Stimulated activated naive CD4-positive, alpha-beta T cell treated with Interleukin-2 at 50 U/mL for 16 hours (primary cell): ENCODE results near the gene SLC52A3.
"Not testable (repeated sequence)": the region's sequence is repeated elsewhere in the genome, so short reads cannot be mapped to it uniquely, and the experiment has no call there.

Source experiments
- DNase-seq: peaks from one replicate; lab custom pipeline; 2025; lab: John Stamatoyannopoulos, UW

The SLC52A3 gene

DNA sequence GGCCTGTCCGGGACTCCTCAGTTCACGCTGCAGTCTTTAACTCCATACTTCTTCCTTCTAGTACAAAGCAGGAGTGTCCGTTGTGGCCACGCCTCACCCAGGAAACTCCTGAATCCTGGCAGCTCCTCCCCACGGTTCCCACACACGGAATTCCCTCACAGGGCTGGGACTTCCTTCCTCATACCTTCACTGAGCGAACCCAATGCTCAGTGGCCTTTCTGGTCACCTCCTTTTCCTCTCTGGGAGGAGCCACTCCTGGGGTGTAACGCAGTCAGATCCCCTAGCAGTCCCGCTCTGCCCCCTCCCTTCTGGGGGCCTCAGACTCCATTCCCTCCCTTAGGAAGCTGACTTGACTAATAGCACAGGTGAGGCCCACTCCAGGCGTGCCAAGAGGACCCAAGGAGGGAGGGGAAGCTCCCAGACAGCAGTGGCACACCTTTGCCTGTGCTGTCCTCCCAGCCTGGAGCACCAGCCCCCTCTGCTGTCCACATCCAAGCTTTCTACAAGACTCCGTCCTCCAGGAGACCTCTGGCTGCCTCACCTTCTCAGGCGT lies at the start of gene SLC52A3:
SLC52A3 (minus strand) TSS at position 75 of the 553 bp plus-strand sequence. CDS start 2,726 bp downstream, outside the sequence.
- DNase-seq: no peak

DNA sequence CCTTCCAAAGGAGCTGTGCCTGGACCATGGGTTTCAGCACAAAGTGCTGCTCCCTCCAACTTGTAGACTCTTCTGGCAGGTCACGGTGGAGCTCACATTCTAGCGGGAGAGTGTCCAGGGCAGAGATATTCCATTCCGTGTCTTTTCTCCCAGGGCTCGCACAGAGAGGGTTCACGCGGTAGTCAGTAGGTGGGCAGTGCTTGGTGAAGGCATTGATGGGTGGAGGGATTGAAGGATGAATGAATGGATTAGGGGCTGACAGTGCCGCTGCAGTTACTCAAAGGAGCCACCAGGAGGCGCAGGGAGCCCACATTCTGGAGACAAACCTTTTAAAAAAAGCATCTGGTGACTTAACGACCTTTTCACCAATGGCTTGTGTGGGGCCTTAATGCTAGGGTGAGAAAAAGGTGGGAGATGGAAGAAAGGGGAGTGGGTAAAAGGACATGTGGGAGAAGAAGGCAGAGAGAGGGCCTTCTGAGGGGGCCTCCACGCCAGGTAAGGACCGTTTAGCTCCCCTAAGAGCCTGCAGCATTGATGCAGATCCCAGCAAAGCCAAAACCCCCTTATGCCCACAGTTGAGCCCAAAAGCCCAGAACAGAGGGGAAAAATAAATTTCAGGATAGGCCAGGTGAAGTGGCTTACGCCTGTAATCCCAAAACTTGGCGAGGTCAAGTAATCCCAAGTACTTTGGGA lies 47.8 kb upstream of the SLC52A3 start:
- DNase-seq: peak; percentile 51

DNA sequence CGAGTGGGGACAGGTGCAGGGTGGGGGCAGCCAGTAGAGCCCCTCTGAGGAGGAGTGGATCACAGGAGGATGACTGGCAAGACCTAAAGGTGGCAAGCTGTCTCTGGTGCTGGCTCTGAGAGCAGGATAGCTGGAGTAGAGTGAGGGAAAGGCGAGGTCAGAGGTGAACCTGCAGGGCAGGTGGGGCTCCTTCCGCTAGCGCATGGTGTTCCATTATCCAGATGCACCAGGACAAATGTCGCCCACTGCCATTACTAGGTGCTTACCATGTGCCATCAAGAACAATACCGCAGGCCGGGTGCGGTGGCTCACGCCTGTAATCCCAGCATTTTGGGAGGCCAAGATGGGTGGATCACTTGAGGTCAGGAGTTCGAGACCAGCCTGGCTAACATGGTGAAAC lies 46.9 kb upstream of the SLC52A3 start:
- DNase-seq: no peak

DNA sequence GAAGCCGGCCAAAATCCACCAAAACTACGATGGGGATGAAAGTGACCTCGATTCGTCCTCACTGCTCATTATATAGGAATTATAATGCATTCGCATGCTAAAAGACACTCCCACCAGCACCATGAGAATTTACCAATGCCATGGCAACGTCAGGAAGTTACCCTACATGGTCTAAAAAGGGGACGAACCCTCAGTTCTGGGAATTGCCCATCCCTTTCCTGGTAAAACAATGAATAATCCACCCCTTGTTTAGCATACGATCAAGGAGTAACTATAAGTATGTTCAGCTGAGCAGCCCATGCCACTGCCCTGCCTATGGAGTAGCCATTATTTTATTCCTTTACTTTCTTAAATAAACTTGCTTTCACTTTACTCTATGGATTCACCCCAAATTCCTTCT lies 45.1 kb upstream of the SLC52A3 start:
- no peak for DNase-seq

DNA sequence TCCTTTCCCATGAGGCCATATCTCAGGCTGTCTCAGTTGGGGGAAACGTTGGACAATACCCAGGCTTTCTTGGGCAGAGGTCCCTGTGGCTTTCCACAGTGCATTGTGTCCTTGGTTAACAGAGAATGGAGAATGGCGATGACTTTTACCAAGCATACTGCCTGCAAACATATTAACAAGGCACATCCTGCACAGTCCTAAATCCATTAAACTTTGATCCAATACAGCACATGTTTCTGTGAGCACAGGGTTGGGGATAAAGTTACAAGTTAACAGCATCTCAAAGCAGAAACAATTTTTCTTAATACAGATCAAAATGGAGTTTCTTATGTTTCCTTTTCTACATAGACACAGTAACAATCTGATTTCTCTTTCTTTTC lies 44.1 kb upstream of the SLC52A3 start:
- DNase-seq: not testable (repeated sequence)

DNA sequence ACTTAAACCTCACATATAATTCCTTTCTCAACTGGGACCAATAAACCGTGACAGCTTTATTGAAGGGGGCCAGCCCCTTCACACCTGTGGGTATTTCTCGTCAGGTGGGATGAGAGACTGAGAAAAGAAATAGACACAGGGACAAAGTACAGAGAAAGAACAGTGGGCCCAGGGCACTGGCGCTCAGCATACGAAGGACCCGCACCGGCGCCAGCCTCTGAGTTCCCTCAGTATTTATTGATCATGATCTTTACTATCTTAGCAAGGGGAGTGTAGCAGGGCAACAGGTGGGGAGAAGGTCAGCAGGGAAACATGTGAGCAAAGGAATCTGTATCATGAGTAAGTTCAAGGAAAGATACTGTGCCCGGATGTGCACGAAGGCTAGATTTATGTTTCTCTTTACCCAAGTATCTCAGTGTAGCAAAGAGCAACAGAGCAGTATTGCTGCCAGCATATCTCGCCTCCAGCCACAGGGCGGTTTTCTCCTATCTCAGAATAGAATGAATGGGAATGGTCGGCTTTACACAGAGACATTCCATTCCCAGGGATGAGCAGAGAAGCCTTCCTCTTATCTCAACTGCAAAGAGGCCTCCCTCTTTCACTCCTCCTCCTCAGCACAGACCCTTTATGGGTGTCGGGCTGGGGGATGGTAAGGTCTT lies 43.6 kb upstream of the SLC52A3 start:
- not testable (repeated sequence) for DNase-seq

DNA sequence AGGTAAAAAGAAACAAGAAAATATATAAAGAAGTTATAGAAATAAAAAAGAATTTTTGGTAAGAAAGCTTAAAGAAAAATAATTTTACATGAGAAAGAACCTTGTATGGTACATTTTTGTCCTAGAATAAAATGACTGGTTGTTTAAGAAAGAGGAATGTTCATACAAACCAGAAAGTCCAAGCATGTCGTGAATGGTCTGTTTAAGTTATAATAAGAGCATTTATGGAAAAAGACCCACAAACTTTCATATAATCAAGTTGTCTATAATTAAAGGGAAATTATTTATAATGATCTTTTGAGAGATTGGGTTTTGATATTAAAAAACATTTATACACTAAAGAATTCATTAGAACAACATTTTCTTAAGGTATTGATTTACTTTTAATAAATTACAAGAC lies 37.4 kb upstream of the SLC52A3 start:
- no peak for DNase-seq

DNA sequence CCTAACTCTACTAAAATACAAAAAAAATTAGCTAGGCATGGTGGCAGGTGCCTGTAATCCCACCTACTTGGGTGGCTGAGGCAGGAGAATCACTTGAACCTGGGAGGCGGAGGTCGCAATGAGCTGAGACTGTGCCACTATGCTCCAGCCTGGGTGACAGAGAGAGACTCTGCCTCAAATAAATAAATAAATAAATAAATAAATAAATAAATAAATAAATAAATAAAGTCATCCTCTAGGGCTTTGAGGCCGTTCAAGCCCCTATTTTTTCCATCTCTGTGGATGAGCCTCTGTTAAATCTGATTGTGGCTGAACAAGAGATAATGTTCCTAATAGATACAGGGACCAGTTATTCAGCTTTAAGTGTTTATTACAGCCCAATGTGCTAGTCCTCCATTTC lies 33.4 kb upstream of the SLC52A3 start:
- no peak for DNase-seq

DNA sequence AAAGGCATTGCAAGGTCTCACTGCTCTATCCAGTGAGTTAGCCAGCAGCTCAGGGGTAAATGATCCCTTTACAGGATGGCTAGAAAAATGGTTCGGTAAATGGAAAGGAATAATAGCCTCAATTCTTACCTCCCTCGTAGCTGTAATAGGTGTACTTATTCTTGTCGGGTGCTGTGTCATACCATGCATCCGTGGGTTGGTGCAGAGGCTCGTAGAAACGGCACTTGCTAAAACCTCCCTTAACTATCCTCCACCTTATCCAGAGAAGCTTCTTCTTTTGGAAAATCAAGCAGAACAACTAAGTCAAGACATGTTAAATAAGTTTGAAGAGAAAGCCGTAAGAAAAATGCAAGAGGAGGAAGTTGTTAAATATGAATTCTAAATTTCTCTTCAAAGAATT lies 31.7 kb upstream of the SLC52A3 start:
- not testable (repeated sequence) for DNase-seq

DNA sequence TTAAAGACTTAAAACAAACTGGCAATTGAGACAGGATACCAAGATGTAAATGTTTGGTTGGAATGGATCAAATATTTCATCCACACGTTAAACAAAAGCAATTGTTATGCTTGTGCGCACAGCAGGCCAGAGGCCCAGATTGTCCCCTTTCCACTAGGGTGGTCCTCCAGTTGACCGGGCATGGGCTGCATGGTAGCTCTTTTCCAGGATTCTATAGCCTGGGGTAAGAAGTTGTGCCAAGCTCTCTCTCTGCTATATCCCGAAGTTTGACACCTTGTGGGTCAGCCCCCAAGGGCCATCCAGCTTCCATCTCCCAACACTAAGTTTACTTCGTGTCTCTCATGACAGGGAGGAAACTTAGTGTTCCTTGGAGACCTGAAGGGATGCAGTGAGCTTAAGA lies 30.4 kb upstream of the SLC52A3 start:
- not testable (repeated sequence) for DNase-seq

DNA sequence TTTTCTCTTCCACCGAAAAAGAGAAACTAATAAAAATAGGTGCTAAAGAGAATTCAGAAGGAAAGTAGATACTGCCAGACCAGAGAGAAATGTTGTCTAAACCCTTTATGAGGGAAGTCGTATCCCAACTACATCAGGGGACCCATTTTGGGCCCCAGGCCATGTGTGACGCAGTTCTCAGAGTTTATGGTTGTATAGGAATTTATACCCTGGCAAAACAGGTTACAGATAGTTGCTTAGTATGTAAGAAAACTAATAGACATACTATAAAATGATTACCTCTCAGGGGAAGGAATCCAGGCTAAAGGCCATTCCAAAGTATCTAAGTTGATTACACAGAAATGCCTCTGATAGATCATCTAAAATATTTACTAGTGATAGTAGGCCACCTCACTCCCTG lies 28.6 kb upstream of the SLC52A3 start:
- no peak for DNase-seq

DNA sequence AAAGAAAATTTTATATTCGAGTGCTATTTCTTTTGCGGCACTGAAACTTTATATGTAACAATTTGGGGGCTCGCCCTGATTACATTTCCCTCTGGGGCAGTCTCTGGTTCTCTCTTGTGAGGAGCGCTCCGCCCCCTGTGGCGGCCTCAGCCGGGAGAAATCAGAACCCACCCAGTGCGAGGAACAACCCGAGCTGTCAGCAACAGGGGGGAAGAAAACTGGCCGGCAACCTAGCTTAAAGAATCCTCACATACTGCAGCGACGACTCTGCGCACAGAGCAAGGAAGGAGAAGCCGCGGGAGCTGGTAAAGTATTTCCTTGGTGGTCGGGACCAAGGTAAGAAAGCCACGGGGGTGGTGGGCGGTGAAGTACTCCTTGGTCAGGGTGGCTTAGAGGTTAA lies 23.9 kb upstream of the SLC52A3 start:
- no peak for DNase-seq

DNA sequence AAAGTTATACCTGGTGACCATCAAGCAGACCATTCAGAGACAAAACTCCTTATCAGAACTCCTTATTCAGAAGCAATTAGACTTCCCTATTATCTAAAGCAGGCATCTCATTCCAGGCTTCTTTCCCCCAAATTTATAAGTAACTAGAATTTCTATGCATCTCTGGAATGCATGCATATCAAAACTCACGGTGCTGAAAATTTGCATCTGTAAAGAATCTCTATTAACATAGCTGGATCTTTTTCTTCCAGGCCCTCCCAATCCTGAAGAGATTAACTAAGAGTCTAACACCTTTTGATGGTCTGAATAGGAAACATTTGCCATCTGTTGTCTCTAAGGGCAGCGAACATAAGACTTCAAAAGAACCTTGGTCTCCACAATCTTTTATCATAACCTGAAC lies 22.8 kb upstream of the SLC52A3 start:
- no peak for DNase-seq

DNA sequence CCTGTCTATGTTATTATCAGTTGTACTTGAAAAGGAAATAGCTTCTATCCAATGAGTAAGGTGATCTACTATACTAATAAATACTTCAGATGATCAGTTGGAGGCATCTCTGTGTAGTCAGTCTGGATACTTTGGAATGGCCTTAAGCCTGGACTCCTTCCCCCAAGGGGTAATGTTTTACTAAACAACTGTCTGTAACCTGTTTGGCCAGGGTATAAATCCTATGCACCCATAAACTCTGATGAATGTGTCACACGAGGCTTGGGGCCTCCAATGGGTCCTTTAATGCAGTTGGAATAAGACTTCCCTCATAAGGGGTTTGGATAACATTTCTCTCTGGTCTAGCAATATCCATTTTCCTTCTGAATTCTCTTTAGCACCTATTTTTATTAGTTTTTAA lies 19.5 kb upstream of the SLC52A3 start:
- no peak for DNase-seq

DNA sequence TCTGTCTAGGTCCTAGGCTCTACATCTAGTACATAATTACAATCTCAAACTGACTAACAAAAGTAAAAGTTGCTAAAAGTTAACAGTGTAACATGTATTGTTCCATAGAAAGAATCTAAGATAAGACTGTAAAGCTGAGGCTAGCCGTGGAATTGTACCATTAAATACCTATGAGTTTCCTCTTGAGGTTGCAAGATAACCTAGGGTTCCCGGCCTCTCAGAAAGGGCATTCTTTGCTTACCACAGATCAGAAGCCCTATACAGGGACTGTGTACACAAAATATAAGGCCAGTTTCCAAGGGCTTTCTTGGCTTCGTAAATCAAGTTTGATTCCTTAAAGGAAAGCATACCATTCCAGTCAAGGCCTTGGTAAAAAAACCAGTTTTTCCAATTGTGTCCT lies 11.5 kb upstream of the SLC52A3 start:
- no peak for DNase-seq

DNA sequence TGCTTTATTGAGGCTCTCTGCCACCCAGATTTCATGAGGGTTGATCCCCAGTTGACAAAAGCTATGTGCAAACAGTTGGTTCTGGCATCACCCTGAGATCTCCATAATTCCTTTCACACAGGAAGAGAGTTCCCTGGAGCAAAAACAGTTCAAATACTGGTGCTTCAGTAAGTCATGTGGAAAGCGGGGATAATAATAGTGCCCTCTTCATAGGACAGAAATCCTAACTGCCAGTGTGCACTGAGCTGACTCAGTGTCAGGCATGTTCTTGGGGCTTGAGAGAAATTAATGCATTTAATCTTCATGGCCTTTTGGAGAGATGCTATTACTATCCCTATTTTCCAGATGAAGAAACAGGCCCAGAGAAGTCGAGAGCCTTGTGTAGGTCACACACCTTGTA lies 7.9 kb upstream of the SLC52A3 start:
- DNase-seq: no peak

DNA sequence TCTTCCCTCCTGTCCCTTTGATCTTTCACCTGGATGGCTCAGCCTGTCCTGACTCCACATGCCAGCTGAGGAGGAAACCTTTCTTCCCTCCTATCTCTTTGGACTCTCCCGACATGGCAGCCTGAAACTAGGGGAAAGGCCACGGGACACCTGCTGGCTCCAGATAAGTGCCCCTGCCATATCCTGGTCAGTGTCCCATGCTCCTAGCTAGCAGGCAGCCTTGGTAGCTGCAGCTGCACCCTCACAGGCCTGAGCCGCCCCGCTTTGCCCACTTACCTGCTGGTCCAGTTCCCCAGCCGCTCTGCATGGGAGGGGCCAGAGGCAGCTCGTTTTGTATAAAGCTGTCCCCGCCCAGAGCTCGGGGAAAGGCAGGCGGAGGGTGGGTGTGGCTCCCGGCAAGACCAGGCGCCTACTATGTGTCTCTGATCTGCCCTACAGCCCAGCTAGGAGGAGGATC lies 7.4 kb upstream of the SLC52A3 start:
- DNase-seq: no peak

DNA sequence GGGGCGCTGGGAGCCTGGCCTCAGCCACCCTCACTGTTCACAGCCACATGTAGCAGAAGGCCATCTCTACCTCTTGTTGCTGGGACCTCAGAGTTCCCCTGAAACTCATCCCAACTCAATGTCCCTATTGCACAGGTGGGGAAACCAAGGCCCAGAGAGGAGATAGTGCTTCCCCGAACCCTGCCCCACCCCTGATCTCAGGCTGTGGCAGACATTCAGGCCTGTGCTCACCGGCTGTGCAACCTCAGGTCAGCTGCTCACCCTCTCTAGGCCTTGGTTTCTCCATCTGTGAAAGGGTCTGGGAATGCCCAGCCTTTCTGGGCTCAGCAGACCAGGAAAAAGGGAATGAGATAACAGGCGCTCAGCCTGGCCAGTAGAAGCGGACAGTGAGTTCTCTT lies 6.4 kb upstream of the SLC52A3 start:
- no peak for DNase-seq

DNA sequence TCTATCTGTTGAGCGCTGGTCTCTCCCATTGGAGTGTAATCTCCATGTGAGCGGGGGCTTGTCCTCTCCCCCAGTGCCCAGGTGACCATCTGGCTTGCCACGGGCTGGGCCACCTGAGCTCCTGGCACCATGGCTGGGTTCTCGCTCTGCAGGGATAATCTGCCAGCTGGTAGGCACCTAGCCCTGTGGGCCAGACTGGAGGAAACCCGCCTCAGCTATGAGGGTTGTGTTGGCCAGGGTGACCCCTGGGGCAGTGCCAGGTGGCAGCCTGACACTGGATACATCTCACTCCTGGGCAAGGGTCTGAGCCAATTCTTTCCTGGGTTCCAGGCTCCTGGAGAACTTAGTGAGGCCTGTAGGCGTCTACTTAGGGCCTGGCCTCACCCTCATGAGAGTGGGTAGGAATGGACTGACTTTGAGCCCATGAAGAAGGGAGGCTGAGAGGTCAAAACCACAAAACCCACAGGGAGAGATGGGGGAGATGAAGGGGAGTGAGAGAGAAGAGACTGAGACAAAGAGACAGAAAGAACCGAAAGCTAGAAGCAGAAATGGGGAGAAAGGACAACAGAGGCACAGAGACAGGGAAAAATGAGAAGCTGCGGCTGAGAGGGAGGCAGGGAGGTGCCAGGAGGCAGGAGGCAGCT lies 5.8 kb upstream of the SLC52A3 start:
- no peak for DNase-seq

DNA sequence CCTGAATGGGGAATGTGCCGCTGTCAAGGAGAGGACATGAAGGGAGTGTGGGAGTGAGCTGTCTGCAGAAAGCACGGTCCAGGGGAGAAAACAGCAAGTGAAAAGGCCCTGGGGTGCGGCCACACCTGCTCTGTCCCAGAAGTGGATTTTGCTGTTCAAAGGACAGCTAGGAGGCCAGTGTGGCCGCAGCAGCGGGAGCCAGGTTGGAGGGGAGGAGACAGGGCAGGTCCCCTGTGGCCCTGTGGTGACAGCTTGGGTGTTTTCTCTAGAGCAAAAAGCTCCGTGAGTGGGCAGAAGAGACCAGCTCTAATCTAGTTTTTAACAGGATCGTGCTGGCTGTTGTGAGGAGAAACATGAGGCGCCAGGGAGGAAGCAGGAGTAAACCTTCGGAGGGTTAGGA lies 4.5 kb upstream of the SLC52A3 start:
- DNase-seq: no peak

DNA sequence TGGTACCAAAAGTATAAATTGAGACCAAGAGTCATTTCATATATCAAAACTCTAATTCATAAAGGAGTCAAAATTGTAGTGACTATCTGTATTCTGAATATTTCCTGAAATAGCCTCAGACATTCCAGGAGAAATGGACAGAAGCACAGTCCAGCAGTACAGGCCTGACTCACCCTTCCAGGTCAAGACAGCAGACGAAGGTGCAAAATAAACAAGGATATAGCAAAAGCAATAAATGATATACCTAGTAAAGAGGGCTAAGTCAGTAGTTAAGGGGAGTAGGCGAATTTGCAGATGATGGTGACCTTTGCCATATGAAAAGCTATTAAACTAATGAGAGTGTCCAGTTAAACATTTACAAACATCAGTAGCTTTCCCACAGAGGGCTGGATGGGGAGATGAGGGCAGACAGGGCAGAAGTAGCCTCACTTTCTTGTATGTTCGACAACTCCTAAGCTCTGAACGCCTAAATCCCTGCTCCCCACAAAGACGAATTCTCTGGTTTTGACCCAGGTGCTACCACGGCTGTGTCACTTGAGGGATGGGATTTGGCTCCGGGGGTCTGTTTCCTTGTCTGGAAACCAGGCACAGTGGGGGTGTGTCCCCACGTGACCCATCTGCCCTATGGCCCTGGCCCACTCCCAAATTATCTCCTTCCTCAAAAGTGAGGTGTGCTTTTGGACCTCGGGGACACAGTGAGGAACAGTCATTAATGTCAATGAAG lies 3.6 kb upstream of the SLC52A3 start:
- no peak for DNase-seq

DNA sequence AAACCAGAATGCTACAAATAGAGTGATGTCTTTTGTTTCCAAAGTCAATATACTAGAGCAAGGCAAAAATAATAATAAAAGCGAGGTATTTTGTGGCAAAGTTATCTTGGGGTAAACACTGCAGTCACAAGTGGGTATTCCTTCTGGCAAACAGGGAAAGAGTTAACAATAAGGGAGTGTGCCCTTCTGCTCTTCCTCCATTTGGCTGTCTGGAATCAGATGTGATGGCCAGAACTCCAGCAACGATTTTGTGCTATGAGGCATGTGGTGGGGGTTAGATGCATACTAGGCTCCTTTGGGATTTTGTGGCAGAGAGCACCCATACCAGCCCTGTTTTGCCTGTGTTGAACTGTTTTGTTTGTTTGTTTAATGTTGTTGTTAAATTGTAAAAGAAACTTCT lies 2.4 kb upstream of the SLC52A3 start:
- no peak for DNase-seq
